WTC11 (cell line): ENCODE measurements around the gene NANOS1.

Experiments
- ATF1 ChIP-seq: sonication (generic); formaldehyde crosslinking; IDR thresholded peaks from 2 replicates; pipeline ENCODE4 v1.8.1; 2023; ENCODE audit warnings: mild to moderate bottlenecking, moderate library complexity, missing genetic modification reagents
- ATF3 ChIP-seq: sonication (generic); formaldehyde crosslinking; conservative IDR thresholded peaks from 2 replicates; pipeline ENCODE4 v1.8.1; 2022; ENCODE audit warnings: mild to moderate bottlenecking, missing genetic modification reagents
- CTCF ChIP-seq: fragments of 200-600 bp; IDR thresholded peaks from 2 replicates; pipeline ENCODE4 v1.8.0; 2022; ENCODE audit warnings: antibody characterized with exemption
- E2F5 ChIP-seq: sonication (generic); formaldehyde crosslinking; IDR thresholded peaks from 2 replicates; pipeline ENCODE4 v1.8.1; 2022; ENCODE audit warnings: mild to moderate bottlenecking, moderate library complexity, missing genetic modification reagents
- ERG ChIP-seq: fragments of 250-450 bp; sonication (Bioruptor Pico); IDR thresholded peaks from 2 replicates; pipeline ENCODE4 v1.8.0; 2021; ENCODE audit warnings: mild to moderate bottlenecking
- FOXP4 ChIP-seq: sonication (generic); formaldehyde crosslinking; IDR thresholded peaks from 2 replicates; pipeline ENCODE4 v1.8.0; 2022; ENCODE audit warnings: mild to moderate bottlenecking, missing genetic modification reagents
- GABPB1 ChIP-seq: sonication (generic); formaldehyde crosslinking; IDR thresholded peaks from 2 replicates; pipeline ENCODE4 v1.8.1; 2023; ENCODE audit warnings: mild to moderate bottlenecking, missing genetic modification reagents
- NFE2L1 ChIP-seq: sonication (generic); formaldehyde crosslinking; IDR thresholded peaks from 2 replicates; pipeline ENCODE4 v1.8.1; 2023; ENCODE audit warnings: missing genetic modification reagents
- PRRX2 ChIP-seq: fragments of 250-450 bp; sonication (Bioruptor Pico); IDR thresholded peaks from 2 replicates; pipeline ENCODE4 v1.8.0; 2021; ENCODE audit warnings: mild to moderate bottlenecking
- USF2 ChIP-seq: sonication (generic); formaldehyde crosslinking; IDR thresholded peaks from 2 replicates; pipeline ENCODE4 v1.8.1; 2023; ENCODE audit warnings: mild to moderate bottlenecking, missing genetic modification reagents, moderate library complexity
- ZBTB43 ChIP-seq: sonication (generic); formaldehyde crosslinking; IDR thresholded peaks from 2 replicates; pipeline ENCODE4 v1.8.1; 2023; ENCODE audit warnings: mild to moderate bottlenecking, missing genetic modification reagents
- ZSCAN18 ChIP-seq: fragments of 250-450 bp; sonication (Bioruptor Pico); IDR thresholded peaks from 2 replicates; pipeline ENCODE4 v2.1.2; 2022; ENCODE audit warnings: mild to moderate bottlenecking, moderate library complexity

- TF ChIP-seq PRRX2: no peak
- no peak for TF ChIP-seq NFE2L1 (CRISPR knock-in tag)
- TF ChIP-seq ZBTB43 (CRISPR knock-in tag): no peak
- TF ChIP-seq CTCF: no peak
- TF ChIP-seq USF2 (CRISPR knock-in tag): no peak
- TF ChIP-seq ATF1: no peak
- no peak for TF ChIP-seq GABPB1 (CRISPR knock-in tag)
- TF ChIP-seq ERG (CRISPR knock-in tag): no peak
- no peak for TF ChIP-seq ZSCAN18 (CRISPR knock-in tag)
- TF ChIP-seq E2F5 (CRISPR knock-in tag): no peak
- TF ChIP-seq ATF3 (CRISPR knock-in tag): no peak
- no peak for TF ChIP-seq FOXP4
These were observed 27.6 kb upstream of the NANOS1 start for GRCh38 chr10:119001717-119002500.
